ENCODE data around the gene KRT5. TPM values are rescaled to one million over a fixed set of nuclear protein-coding genes. Genes with fewer than 3 reads are reported as not detected.
"Not testable (repeated sequence)": the region's sequence is repeated elsewhere in the genome, so short reads cannot be mapped to it uniquely, and the experiment has no call there.

Gene KRT5
- total RNA-seq, 5 donors from 2014 or later (not counting 1 experiment from before 2014, with no cell fraction given) = not detected

DNA sequence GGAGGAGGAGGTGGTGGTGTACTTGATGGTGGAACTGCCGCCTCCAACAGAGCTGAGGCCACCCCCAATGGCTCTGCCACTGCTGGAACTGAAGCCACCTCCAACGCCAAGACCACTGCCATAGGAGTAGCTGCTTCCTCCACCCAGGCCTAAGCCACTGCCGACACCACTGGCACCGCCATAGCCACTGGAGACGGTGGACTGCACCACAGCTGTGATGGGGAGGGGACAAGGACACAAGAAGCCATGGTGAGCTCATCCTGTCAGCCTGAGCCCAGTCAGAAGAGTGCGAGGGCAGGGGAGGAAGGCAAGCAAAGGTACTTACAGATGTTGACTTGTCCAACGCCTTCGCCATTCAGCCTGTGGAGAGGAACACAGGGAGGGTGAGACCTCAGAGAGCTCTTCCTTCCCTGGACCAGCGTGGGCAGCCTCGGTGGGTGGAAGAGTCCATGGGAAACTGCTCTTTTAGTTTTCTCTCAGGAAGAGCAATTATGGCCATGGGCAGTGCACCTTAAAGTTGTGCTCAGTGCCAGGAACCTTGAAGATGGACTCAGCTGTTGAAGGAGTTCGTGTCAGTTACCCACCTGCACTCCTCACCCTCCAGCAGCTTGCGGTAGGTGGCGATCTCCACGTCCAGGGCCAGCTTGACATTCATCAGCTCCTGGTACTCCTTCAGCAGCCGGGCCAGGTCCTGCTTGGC, 32.3 kb downstream of the KRT5 start:
- H3K36me3 ChIP-seq (ENCODE audit: control insufficient read depth in 2 of 2, extremely low read depth in 1 of 2, insufficient read depth in 1 of 2, low read length in 1 of 2); H3K4me1 Mint-ChIP-seq; H3K4me1 ChIP-seq (ENCODE audit: control insufficient read depth in 1 of 2, extremely low read depth in 1 of 2, insufficient read depth in 2 of 2, low read length in 2 of 2); H3K4me3 ChIP-seq (ENCODE audit: control insufficient read depth in 1 of 2, extremely low read depth in 1 of 2, low read length in 1 of 2); H3K27ac ChIP-seq (ENCODE audit: low read length); H3K27ac Mint-ChIP-seq; H3K9me3 ChIP-seq; CTCF ChIA-PET; H3K36me3 Mint-ChIP-seq; DNase-seq; ATAC-seq (replicated peaks in 1 of 4); H3K4me3 Mint-ChIP-seq: not testable (repeated sequence)
- POLR2A ChIA-PET = interaction anchor here in 1 of 2 donors (0.6 kb wide), 1 partner anchor 21 kb away, joined by 5 read pairs; no protein-coding TSS in a partner anchor
- peaks cover 4 to 14% (median 13%) of the 10 kb centered on the region in 3 donors for H3K9me3 Mint-ChIP-seq
- peaks cover 48 to 65% of the 10 kb centered on the region in 2 donors for H3K27me3 Mint-ChIP-seq
- peaks cover 0 to 11% of the 10 kb centered on the region in 2 experiments for H3K27me3 ChIP-seq (replicated peaks in 1 of 2; ENCODE audit: control insufficient read depth in 2 of 2, extremely low read depth in 1 of 2, insufficient read depth in 2 of 2, low read length in 1 of 2)
- WGBS (ENCODE audit: insufficient coverage) = no CpG with 5 or more reads among the region's 15 CpGs

DNA sequence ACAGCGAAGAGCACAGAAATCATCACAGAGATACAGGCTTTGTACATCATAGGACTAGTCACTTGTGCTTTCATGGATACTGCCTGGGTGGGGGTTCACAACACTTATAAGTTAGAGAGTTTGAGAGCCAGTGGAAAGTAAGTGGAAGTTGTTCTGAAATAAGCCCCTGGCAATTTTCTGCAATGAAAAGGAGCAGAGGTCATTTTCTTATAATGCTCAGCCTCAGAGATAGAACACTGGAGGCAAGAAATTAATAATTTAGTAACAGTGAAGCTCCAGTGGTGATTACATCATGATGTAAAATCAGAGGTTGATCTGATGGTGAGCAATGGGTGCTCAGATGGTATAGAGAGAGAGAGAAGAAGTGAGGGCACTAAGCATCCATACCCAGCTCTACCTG, 33.0 kb downstream of the KRT5 start:
- H3K36me3 Mint-ChIP-seq = no peaks in the 10 kb centered on the region
- H3K9me3 Mint-ChIP-seq = peaks cover 4 to 14% (median 13%) of the 10 kb centered on the region in 3 donors
- no peak overlapping the region for H3K4me3 Mint-ChIP-seq
- H3K27ac Mint-ChIP-seq = no peak overlapping the region
- WGBS (ENCODE audit: insufficient coverage) = no CpG with 5 or more reads among the region's 1 CpG
- H3K9me3 ChIP-seq = peaks cover 2% of the 10 kb centered on the region
- no peak overlapping the region for H3K27ac ChIP-seq (ENCODE audit: low read length)
- H3K4me3 ChIP-seq (ENCODE audit: control insufficient read depth in 1 of 2, extremely low read depth in 1 of 2, low read length in 1 of 2) = no peak overlapping the region
- DNase-seq (no peak), ATAC-seq (replicated peaks in 1 of 4) (no peak)
- H3K27me3 ChIP-seq (replicated peaks in 1 of 2; ENCODE audit: control insufficient read depth in 2 of 2, extremely low read depth in 1 of 2, insufficient read depth in 2 of 2, low read length in 1 of 2) = peaks cover 0 to 8% of the 10 kb centered on the region in 2 experiments
- H3K4me1 ChIP-seq (ENCODE audit: control insufficient read depth in 1 of 2, extremely low read depth in 1 of 2, insufficient read depth in 2 of 2, low read length in 2 of 2) = no peaks in the 10 kb centered on the region
- POLR2A ChIA-PET = no interaction called here
- H3K27me3 Mint-ChIP-seq = peaks cover 50 to 64% of the 10 kb centered on the region in 2 donors
- H3K4me1 Mint-ChIP-seq = no peaks in the 10 kb centered on the region
- H3K36me3 ChIP-seq (ENCODE audit: control insufficient read depth in 2 of 2, extremely low read depth in 1 of 2, insufficient read depth in 1 of 2, low read length in 1 of 2) = no peaks in the 10 kb centered on the region
- CTCF ChIA-PET = no interaction called here

DNA sequence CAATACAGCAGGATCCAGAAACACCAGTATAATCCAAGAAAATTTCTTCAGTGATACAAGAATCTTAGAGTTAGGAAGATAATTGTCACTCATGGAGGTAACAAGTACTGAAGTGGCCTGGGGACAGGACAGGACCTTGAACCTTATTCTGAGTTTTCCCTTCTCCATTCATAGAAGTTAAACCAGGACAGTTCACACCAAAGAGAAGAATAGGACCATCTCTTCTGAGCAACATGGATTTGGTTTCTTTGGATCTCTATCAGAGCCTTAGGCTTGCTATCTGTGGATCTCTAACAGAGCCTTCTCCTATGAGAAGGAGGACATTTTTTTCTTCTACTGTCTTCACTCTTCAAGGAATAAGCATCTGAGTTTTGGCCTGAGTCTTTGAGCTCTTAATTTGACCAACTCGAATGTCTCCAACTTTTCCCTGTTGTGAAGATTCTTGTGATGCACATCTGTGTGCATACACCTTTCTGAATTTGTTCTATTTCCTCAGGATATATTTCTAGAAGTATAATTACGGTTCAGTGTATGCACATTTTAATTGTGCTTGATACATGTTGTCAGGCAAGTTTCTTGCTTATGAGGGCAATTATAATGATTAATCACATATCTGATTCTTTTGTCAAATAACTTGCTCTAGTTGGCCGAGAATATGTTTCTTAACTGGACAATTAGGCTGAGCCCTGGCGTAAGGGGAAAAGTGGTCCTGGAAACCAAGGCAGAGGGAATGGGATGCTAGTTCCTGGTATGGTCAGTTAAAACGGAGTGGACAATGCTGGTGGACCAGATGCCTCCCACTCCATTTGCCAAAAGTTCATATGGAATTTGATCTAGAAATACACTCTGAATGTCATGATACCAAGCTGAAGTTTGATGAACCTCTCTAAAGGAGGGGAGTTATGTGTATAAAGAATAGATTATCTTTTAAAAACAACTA, 33.8 kb downstream of the KRT5 start:
- CTCF ChIA-PET = no interaction called here
- Histone ChIP-seq H3K36me3 (ENCODE audit: control insufficient read depth in 2 of 2, extremely low read depth in 1 of 2, insufficient read depth in 1 of 2, low read length in 1 of 2) (no peaks in the 10 kb centered on the region), H3K27me3 (replicated peaks in 1 of 2; ENCODE audit: control insufficient read depth in 2 of 2, extremely low read depth in 1 of 2, insufficient read depth in 2 of 2, low read length in 1 of 2) (peaks cover 0 to 4% of the 10 kb centered on the region in 2 experiments), H3K4me1 (ENCODE audit: control insufficient read depth in 1 of 2, extremely low read depth in 1 of 2, insufficient read depth in 2 of 2, low read length in 2 of 2) (no peaks in the 10 kb centered on the region), H3K27ac (ENCODE audit: low read length) (no peak overlapping the region), H3K4me3 (ENCODE audit: control insufficient read depth in 1 of 2, extremely low read depth in 1 of 2, low read length in 1 of 2) (no peak overlapping the region), H3K9me3 (peaks cover 2% of the 10 kb centered on the region)
- Mint-ChIP-seq H3K27me3 (peaks cover 43 to 60% of the 10 kb centered on the region in 2 donors), H3K27ac (no peak overlapping the region), H3K4me3 (no peak overlapping the region), H3K36me3 (no peaks in the 10 kb centered on the region), H3K4me1 (no peaks in the 10 kb centered on the region), H3K9me3 (peaks cover 4 to 14% (median 13%) of the 10 kb centered on the region in 3 donors)
- WGBS (ENCODE audit: insufficient coverage) = 70% methylated on average over 2 of the region's 5 CpGs
- no peak for DNase-seq
- no peak for ATAC-seq (replicated peaks in 1 of 4)
- POLR2A ChIA-PET = no interaction called here

DNA sequence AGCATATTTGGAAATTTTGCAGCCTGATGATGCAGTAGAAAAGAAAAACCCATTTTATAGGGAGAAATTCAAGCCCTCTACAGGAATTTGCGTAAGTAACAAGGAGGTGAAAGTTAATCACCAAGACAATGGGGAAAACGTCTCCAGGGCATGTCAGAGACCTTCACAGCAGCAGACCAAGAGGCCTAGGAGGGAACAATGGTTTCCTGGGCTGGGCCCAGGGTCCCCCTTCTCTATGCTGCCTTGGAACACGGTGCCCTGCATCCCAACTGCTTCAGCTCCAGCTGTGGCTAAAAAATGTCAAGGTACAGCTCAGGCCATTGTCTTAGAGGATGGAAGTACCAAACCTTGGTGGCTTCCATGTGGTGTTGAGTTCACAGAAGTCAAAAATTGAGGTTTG, 40.1 kb downstream of the KRT5 start:
- H3K27ac Mint-ChIP-seq = no peak overlapping the region
- peaks cover 4 to 9% (median 8%) of the 10 kb centered on the region in 3 donors for H3K9me3 Mint-ChIP-seq
- peaks cover 2% of the 10 kb centered on the region for H3K9me3 ChIP-seq
- H3K36me3 ChIP-seq (ENCODE audit: control insufficient read depth in 2 of 2, extremely low read depth in 1 of 2, insufficient read depth in 1 of 2, low read length in 1 of 2) = no peaks in the 10 kb centered on the region
- WGBS (ENCODE audit: insufficient coverage) = 47% methylated on average over 2 of the region's 3 CpGs
- ChIA-PET POLR2A (no interaction called here), CTCF (no interaction called here)
- no peak overlapping the region for H3K4me3 Mint-ChIP-seq
- DNase-seq = no peak
- H3K4me1 Mint-ChIP-seq = no peaks in the 10 kb centered on the region
- H3K4me1 ChIP-seq (ENCODE audit: control insufficient read depth in 1 of 2, extremely low read depth in 1 of 2, insufficient read depth in 2 of 2, low read length in 2 of 2) = no peaks in the 10 kb centered on the region
- H3K27me3 Mint-ChIP-seq = peaks cover 32 to 33% of the 10 kb centered on the region in 2 donors
- no peaks in the 10 kb centered on the region for H3K27me3 ChIP-seq (replicated peaks in 1 of 2; ENCODE audit: control insufficient read depth in 2 of 2, extremely low read depth in 1 of 2, insufficient read depth in 2 of 2, low read length in 1 of 2)
- ATAC-seq (replicated peaks in 1 of 4) = no peak
- no peak overlapping the region for H3K4me3 ChIP-seq (ENCODE audit: control insufficient read depth in 1 of 2, extremely low read depth in 1 of 2, low read length in 1 of 2)
- H3K36me3 Mint-ChIP-seq = no peaks in the 10 kb centered on the region
- H3K27ac ChIP-seq (ENCODE audit: low read length) = no peak overlapping the region

DNA sequence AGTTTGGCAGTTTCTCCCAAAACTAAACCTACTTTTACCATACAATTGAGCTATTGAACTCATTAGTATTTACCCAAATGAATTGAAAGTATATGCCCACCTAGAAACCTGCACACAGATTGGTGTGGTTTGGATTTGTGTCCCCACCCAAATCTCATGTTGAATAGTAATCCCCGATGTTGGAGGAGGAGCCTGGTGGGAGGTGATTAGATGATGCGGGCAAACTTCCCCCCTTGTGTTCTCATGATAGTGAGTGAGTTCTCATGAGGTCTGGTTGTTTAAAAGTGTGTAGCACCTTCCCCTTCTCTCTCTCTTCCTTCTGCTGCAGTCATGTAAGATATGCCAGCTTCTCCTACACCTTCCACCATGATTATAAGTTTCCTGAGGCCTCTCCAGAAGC, 42.5 kb downstream of the KRT5 start:
- Mint-ChIP-seq H3K27ac (no peak overlapping the region), H3K27me3 (peaks cover 11% of the 10 kb centered on the region in 2 donors), H3K36me3 (no peaks in the 10 kb centered on the region), H3K9me3 (no peaks in the 10 kb centered on the region), H3K4me3 (no peak overlapping the region), H3K4me1 (no peaks in the 10 kb centered on the region)
- DNase-seq (no peak), ATAC-seq (replicated peaks in 1 of 4) (no peak)
- ChIA-PET POLR2A (no interaction called here), CTCF (no interaction called here)
- H3K36me3 ChIP-seq (ENCODE audit: control insufficient read depth in 2 of 2, extremely low read depth in 1 of 2, insufficient read depth in 1 of 2, low read length in 1 of 2) = no peaks in the 10 kb centered on the region
- no CpG with 5 or more reads among the region's 2 CpGs for WGBS (ENCODE audit: insufficient coverage)
- no peak overlapping the region for H3K27ac ChIP-seq (ENCODE audit: low read length)
- no peak overlapping the region for H3K4me3 ChIP-seq (ENCODE audit: control insufficient read depth in 1 of 2, extremely low read depth in 1 of 2, low read length in 1 of 2)
- peaks cover 2 to 3% of the 10 kb centered on the region in 2 experiments for H3K27me3 ChIP-seq (replicated peaks in 1 of 2; ENCODE audit: control insufficient read depth in 2 of 2, extremely low read depth in 1 of 2, insufficient read depth in 2 of 2, low read length in 1 of 2)
- H3K9me3 ChIP-seq = no peaks in the 10 kb centered on the region
- no peaks in the 10 kb centered on the region for H3K4me1 ChIP-seq (ENCODE audit: control insufficient read depth in 1 of 2, extremely low read depth in 1 of 2, insufficient read depth in 2 of 2, low read length in 2 of 2)

DNA sequence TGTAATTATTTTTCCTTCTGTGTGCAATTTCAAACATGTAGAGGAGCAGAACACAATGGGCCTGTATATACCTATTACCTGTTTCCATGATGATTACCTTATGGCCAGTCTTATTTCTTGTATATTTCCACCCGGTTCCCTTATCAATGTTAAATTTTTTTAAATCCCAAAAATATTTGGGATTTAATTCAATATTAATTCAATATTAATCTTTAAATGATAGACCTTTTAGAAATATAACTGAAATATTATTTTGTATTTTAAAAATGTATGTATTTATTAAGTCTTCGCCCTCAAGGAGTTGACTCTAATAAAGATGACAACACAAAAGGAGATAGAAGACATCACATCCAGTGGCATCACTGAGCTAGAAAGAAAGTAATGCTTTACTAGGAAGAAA, 46.0 kb downstream of the KRT5 start:
- Histone ChIP-seq H3K4me3 (ENCODE audit: control insufficient read depth in 1 of 2, extremely low read depth in 1 of 2, low read length in 1 of 2) (no peak overlapping the region), H3K27ac (ENCODE audit: low read length) (no peak overlapping the region), H3K36me3 (ENCODE audit: control insufficient read depth in 2 of 2, extremely low read depth in 1 of 2, insufficient read depth in 1 of 2, low read length in 1 of 2) (no peaks in the 10 kb centered on the region), H3K27me3 (replicated peaks in 1 of 2; ENCODE audit: control insufficient read depth in 2 of 2, extremely low read depth in 1 of 2, insufficient read depth in 2 of 2, low read length in 1 of 2) (peaks cover 2 to 4% of the 10 kb centered on the region in 2 experiments), H3K9me3 (no peaks in the 10 kb centered on the region), H3K4me1 (ENCODE audit: control insufficient read depth in 1 of 2, extremely low read depth in 1 of 2, insufficient read depth in 2 of 2, low read length in 2 of 2) (no peaks in the 10 kb centered on the region)
- DNase-seq = no peak
- H3K27ac Mint-ChIP-seq = no peak overlapping the region
- ChIA-PET POLR2A (no interaction called here), CTCF (no interaction called here)
- no peak overlapping the region for H3K4me3 Mint-ChIP-seq
- WGBS (ENCODE audit: insufficient coverage) = no CpG with 5 or more reads among the region's 2 CpGs
- H3K4me1 Mint-ChIP-seq = no peaks in the 10 kb centered on the region
- H3K9me3 Mint-ChIP-seq = no peaks in the 10 kb centered on the region
- peaks cover 5 to 8% of the 10 kb centered on the region in 2 donors for H3K27me3 Mint-ChIP-seq
- no peaks in the 10 kb centered on the region for H3K36me3 Mint-ChIP-seq
- ATAC-seq (replicated peaks in 1 of 4) = no peak

Data from T-cell (primary cell).